Esophagus muscularis mucosa (tissue), 4 donors: ENCODE measurements around the gene NDUFA13. TPM values are rescaled to one million over a fixed set of nuclear protein-coding genes. Genes with fewer than 3 reads are reported as not detected.

Experiments used
- DNase-seq: peaks from one replicate; pipeline ENCODE4 v3.0.0-alpha.2; 2017; ENCODE audit errors: extremely low spot score
- H3K27ac ChIP-seq, 4 donors: fragments of 200-600 bp; sonication (generic); replicated peaks in 1 of 4; 1 replicate in 3 of 4; 2 replicates in 1 of 4; pipeline ENCODE4 v1.5.1; 2016 to 2019; ENCODE audit warnings: mild to moderate bottlenecking in 1 of 4
- H3K27me3 ChIP-seq, 4 donors: fragments of 200-600 bp; sonication (generic); one replicate each; pipeline versions ENCODE4 v1.5.1 to v1.6.0; 2016 to 2019
- H3K36me3 ChIP-seq, 4 donors: fragments of 200-600 bp; sonication (generic); one replicate each; pipeline ENCODE4 v1.5.1; 2016 to 2019
- H3K4me1 ChIP-seq, 4 donors: fragments of 200-600 bp; sonication (generic); one replicate each; pipeline ENCODE4 v1.5.1; 2016 to 2019
- H3K4me3 ChIP-seq, 4 donors: fragments of 200-600 bp; sonication (generic); 1 replicate in 2 of 4; 2 replicates in 2 of 4; pipeline ENCODE4 v1.5.1; 2016 to 2019; ENCODE audit warnings: mild to moderate bottlenecking in 4 of 4, moderate library complexity in 1 of 4
- H3K9me3 ChIP-seq, 4 donors: fragments of 200-600 bp; sonication (generic); 1 replicate in 3 of 4; 2 replicates in 1 of 4; pipeline ENCODE4 v1.5.1; 2016 to 2019
- CTCF ChIP-seq, 3 experiments: fragments of 200-600 bp in 2 of 3; fragments of 450-650 bp in 1 of 3; sonication (generic) in 2 of 3; IDR thresholded peaks; one replicate each; pipeline ENCODE4 v1.5.1; 2017 to 2019; ENCODE audit warnings: antibody characterized with exemption in 3 of 3, mild to moderate bottlenecking in 2 of 3, moderate library complexity in 1 of 3
- EP300 ChIP-seq: sonication (generic); formaldehyde crosslinking; IDR thresholded peaks from one replicate; pipeline ENCODE4 v1.6.1; 2017; ENCODE audit warnings: antibody characterized with exemption
- POLR2A ChIP-seq: fragments of 450-650 bp; IDR thresholded peaks from one replicate; pipeline ENCODE4 v1.6.1; 2017; ENCODE audit warnings: antibody characterized with exemption, moderate library complexity, mild to moderate bottlenecking, low read depth
- POLR2AphosphoS5 ChIP-seq, 2 donors: sonication (generic); formaldehyde crosslinking; IDR thresholded peaks; one replicate each; pipeline ENCODE4 v1.6.1; 2017; ENCODE audit warnings: antibody characterized with exemption in 2 of 2
- WGBS: methylation state at CpG from one replicate; pipeline ENCODE4 v1.1.5; 2018; 5-methylcytosine and 5-hydroxymethylcytosine counted together
- intact Hi-C: fragments of 100-400 bp; cut with DNase I; formaldehyde crosslinking; loops from one replicate; pipeline ENCODE4 v1.15.1; 2023
- total RNA-seq, 4 donors: library from RNA; depleted of rRNA; stranded (reverse); fragments of >200 nt; gene quantifications; one replicate each; pipeline versions ENCODE4 v1.1.0 to v1.2.1, GENCODE V29; 2016

The NDUFA13 gene
- total RNA-seq, 4 donors from 2014 or later: 75.0 to 186 (median 141) TPM

GRCh38 chr19:19475015-19475765 lies 40.8 kb upstream of the NDUFA13 start:
- WGBS: 76% methylated on average over 11 of the region's 21 CpGs
- DNase-seq: no peak
- Histone ChIP-seq H3K4me3 (no peak overlapping the region), H3K27me3 (no peaks in the 10 kb centered on the region), H3K36me3 (peaks cover 4 to 26% (median 16%) of the 10 kb centered on the region in 4 donors), H3K27ac (peak overlapping the region in 1 of 4 donors; percentile 6), H3K9me3 (no peaks in the 10 kb centered on the region), H3K4me1 (peaks cover 6 to 32% (median 26%) of the 10 kb centered on the region in 4 donors)
- intact Hi-C loops: no loop called here
- no peak for TF ChIP-seq POLR2A
- TF ChIP-seq EP300: no peak
- no peak for TF ChIP-seq POLR2AphosphoS5 (IDR thresholded peaks at IDR 0.05)

GRCh38 chr19:19475849-19476828 lies 39.9 kb upstream of the NDUFA13 start:
- intact Hi-C loops: no loop called here
- peaks cover 4 to 29% (median 23%) of the 10 kb centered on the region in 4 donors for H3K36me3 ChIP-seq
- no peak overlapping the region for H3K4me3 ChIP-seq
- TF ChIP-seq POLR2AphosphoS5 (IDR thresholded peaks at IDR 0.05) (no peak), EP300 (no peak), CTCF (IDR thresholded peaks at IDR 0.05) (peak in 2 of 3 experiments; percentile 16 to 30), POLR2A (no peak)
- DNase-seq: no peak
- H3K4me1 ChIP-seq: peaks cover 6 to 32% (median 26%) of the 10 kb centered on the region in 4 donors
- H3K9me3 ChIP-seq: no peaks in the 10 kb centered on the region
- H3K27me3 ChIP-seq: no peaks in the 10 kb centered on the region
- H3K27ac ChIP-seq: no peak overlapping the region
- 71% methylated on average over 16 of the region's 19 CpGs for WGBS

DNA sequence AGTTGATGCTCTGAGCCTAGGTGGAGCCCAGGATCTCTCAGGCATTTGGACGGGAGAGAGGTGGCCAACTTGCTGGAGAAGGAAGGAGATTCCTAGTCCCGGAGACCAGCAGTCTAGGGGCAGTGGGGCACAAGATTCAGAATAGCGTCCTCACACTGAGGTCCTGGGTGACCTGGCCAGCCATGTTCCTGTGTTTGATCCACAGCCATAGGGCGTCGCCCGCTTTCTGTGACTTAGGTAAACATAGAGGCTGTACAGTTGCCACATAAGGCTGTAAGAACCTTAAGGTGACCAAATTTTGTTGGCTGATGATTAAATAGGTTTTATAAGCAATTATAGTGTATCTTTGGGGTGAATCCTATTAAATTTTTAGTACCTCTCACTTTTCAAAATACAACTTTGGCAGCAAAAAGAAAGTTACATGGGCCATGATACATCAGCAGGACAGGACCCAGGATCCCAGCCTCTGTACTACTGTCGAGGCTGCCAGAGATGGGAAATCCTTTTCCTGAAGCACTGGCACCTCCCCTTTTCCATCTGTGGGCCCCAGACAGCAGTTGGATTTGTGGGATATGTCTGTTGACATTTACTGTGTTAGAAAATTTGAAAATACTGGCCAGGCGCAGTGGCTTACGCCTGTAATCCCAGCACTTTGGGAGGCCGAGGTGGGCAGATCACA lies 38.2 kb upstream of the NDUFA13 start:
- H3K4me3 ChIP-seq: no peak overlapping the region
- 90% methylated on average over 10 of the region's 10 CpGs for WGBS
- TF ChIP-seq CTCF (IDR thresholded peaks at IDR 0.05) (no peak), POLR2AphosphoS5 (IDR thresholded peaks at IDR 0.05) (no peak), POLR2A (no peak), EP300 (no peak)
- no peaks in the 10 kb centered on the region for H3K9me3 ChIP-seq
- DNase-seq: no peak
- no peak overlapping the region for H3K27ac ChIP-seq
- intact Hi-C loops: no loop called here
- peaks cover 6 to 31% (median 27%) of the 10 kb centered on the region in 4 donors for H3K4me1 ChIP-seq
- H3K36me3 ChIP-seq: peaks cover 4 to 30% (median 22%) of the 10 kb centered on the region in 4 donors
- H3K27me3 ChIP-seq: no peaks in the 10 kb centered on the region

DNA sequence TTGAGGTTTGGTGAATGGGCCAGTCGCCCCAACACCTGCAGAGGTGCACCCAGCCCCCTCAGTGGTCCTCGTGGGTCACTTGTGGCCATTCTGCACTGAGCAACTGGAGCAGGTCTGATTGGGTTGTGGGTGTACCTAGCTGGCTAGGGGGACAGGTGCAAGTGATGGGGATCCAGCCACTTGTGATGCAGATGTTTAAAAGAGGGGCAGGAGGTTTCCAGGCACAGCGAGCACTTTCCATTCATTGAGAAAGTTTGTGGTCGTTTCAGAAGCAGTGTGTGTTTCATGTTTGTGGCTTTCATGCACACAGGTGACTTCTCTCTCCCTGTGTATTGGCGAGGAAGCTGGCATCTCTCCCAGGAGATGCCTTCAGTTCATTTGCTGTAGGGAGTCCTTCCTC lies 35.3 kb upstream of the NDUFA13 start:
- intact Hi-C loops: loop anchor here (10.0 kb wide), 1 partner anchor 66 kb away; no protein-coding TSS in a partner anchor
- Histone ChIP-seq H3K9me3 (no peaks in the 10 kb centered on the region), H3K27ac (no peak overlapping the region), H3K4me3 (no peak overlapping the region), H3K36me3 (peaks cover 0 to 27% (median 12%) of the 10 kb centered on the region in 4 donors), H3K27me3 (no peaks in the 10 kb centered on the region), H3K4me1 (peaks cover 11 to 32% (median 27%) of the 10 kb centered on the region in 4 donors)
- TF ChIP-seq POLR2AphosphoS5 (IDR thresholded peaks at IDR 0.05) (no peak), POLR2A (no peak), EP300 (no peak), CTCF (IDR thresholded peaks at IDR 0.05) (no peak)
- no peak for DNase-seq
- 66% methylated on average over 4 of the region's 5 CpGs for WGBS
